Measurements from ENCODE around the gene NUP214. TPM values are rescaled to one million over a fixed set of nuclear protein-coding genes. Genes with fewer than 3 reads are reported as not detected.

Gene NUP214
- total RNA-seq, 1 experiment from 2014 or later: 64.2 TPM

GRCh38 chr9:131237291-131237690 is 111.9 kb downstream of the NUP214 start:
- no TSS peak for BruUV-seq (replicated peaks)
- Histone ChIP-seq H3K27me3 (replicated peaks; ENCODE audit: insufficient read depth, low read depth, low read length, poor library complexity) (no peaks in the 10 kb centered on the region), H3K9me3 (ENCODE audit: low read depth, low read length, poor library complexity, severe bottlenecking) (no peaks in the 10 kb centered on the region), H3K4me1 (ENCODE audit: insufficient read depth, low read length, poor library complexity, severe bottlenecking) (peaks cover 25% of the 10 kb centered on the region), H3K4me3 (ENCODE audit: low read depth, low read length, poor library complexity, severe bottlenecking) (no peak overlapping the region), H3K27ac (ENCODE audit: low read depth, low read length, poor library complexity, severe bottlenecking) (no peak overlapping the region), H3K36me3 (ENCODE audit: insufficient read depth, low read length, poor library complexity, severe bottlenecking) (peaks cover 12% of the 10 kb centered on the region)
- no peak for TF ChIP-seq EZH2 (IDR thresholded peaks at IDR 0.05; ENCODE audit: borderline replicate concordance, low read depth, low read length, poor library complexity, severe bottlenecking)
- TF ChIP-seq CTCF (conservative IDR thresholded peaks at IDR 0.05; ENCODE audit: low read depth, low read length): no peak
- intact Hi-C loops (cut with micrococcal nuclease; ENCODE audit: unreplicated experiment): no loop called here
- POLR2A ChIA-PET (ENCODE audit: low non-redundant PET): interaction anchor here (0.7 kb wide), 1 partner anchor 132 kb away, joined by 4 read pairs; no protein-coding TSS in a partner anchor
- CTCF ChIA-PET: no interaction called here
- DNase-seq (ENCODE audit: low spot score): no peak

- H3K27me3 ChIP-seq (replicated peaks; ENCODE audit: insufficient read depth, low read depth, low read length, poor library complexity): no peaks in the 10 kb centered on the region
- intact Hi-C loops (cut with micrococcal nuclease; ENCODE audit: unreplicated experiment): no loop called here
- H3K27ac ChIP-seq (ENCODE audit: low read depth, low read length, poor library complexity, severe bottlenecking): no peak overlapping the region
- peak; percentile 51 for DNase-seq (ENCODE audit: low spot score)
- CTCF ChIA-PET: no interaction called here
- peaks cover 11% of the 10 kb centered on the region for H3K36me3 ChIP-seq (ENCODE audit: insufficient read depth, low read length, poor library complexity, severe bottlenecking)
- BruUV-seq (replicated peaks): no TSS peak
- H3K4me3 ChIP-seq (ENCODE audit: low read depth, low read length, poor library complexity, severe bottlenecking): no peak overlapping the region
- POLR2A ChIA-PET (ENCODE audit: low non-redundant PET): no interaction called here
- TF ChIP-seq CTCF (conservative IDR thresholded peaks at IDR 0.05; ENCODE audit: low read depth, low read length) (no peak), EZH2 (IDR thresholded peaks at IDR 0.05; ENCODE audit: borderline replicate concordance, low read depth, low read length, poor library complexity, severe bottlenecking) (no peak)
- peaks cover 25% of the 10 kb centered on the region for H3K4me1 ChIP-seq (ENCODE audit: insufficient read depth, low read length, poor library complexity, severe bottlenecking)
- H3K9me3 ChIP-seq (ENCODE audit: low read depth, low read length, poor library complexity, severe bottlenecking): no peaks in the 10 kb centered on the region
Observed at GRCh38 chr9:131237931-131238401, 112.6 kb downstream of the NUP214 start.

GRCh38 chr9:131238402-131239021 is 113.1 kb downstream of the NUP214 start:
- ChIA-PET POLR2A (ENCODE audit: low non-redundant PET) (no interaction called here), CTCF (no interaction called here)
- Histone ChIP-seq H3K27me3 (replicated peaks; ENCODE audit: insufficient read depth, low read depth, low read length, poor library complexity) (no peaks in the 10 kb centered on the region), H3K27ac (ENCODE audit: low read depth, low read length, poor library complexity, severe bottlenecking) (no peak overlapping the region), H3K9me3 (ENCODE audit: low read depth, low read length, poor library complexity, severe bottlenecking) (no peaks in the 10 kb centered on the region), H3K4me1 (ENCODE audit: insufficient read depth, low read length, poor library complexity, severe bottlenecking) (peaks cover 25% of the 10 kb centered on the region), H3K36me3 (ENCODE audit: insufficient read depth, low read length, poor library complexity, severe bottlenecking) (peaks cover 8% of the 10 kb centered on the region), H3K4me3 (ENCODE audit: low read depth, low read length, poor library complexity, severe bottlenecking) (no peak overlapping the region)
- no TSS peak for BruUV-seq (replicated peaks)
- TF ChIP-seq CTCF (conservative IDR thresholded peaks at IDR 0.05; ENCODE audit: low read depth, low read length) (no peak), EZH2 (IDR thresholded peaks at IDR 0.05; ENCODE audit: borderline replicate concordance, low read depth, low read length, poor library complexity, severe bottlenecking) (no peak)
- intact Hi-C loops (cut with micrococcal nuclease; ENCODE audit: unreplicated experiment): no loop called here
- DNase-seq (ENCODE audit: low spot score): no peak
